ENCODE results near the gene PVALB.

PVALB gene

GRCh38 chr22:36860821-36861659 is 44.2 kb upstream of the PVALB start, which contains the start of gene NCF4:
NCF4 (plus strand) TSS chr22:36861006; CDS start chr22:36861172, 166 bp downstream.
- no peak for TF ChIP-seq CTCF (IDR thresholded peaks at IDR 0.05; ENCODE audit: extremely low read depth, missing control alignments)
- DNase-seq (ENCODE audit: low spot score) = peak; percentile 86

GRCh38 chr22:36860438-36860820 is 43.6 kb upstream of the PVALB start:
- TF ChIP-seq CTCF (IDR thresholded peaks at IDR 0.05; ENCODE audit: extremely low read depth, missing control alignments) = no peak
- DNase-seq (ENCODE audit: low spot score) = no peak

- no peak for TF ChIP-seq CTCF (IDR thresholded peaks at IDR 0.05; ENCODE audit: extremely low read depth, missing control alignments)
- DNase-seq (ENCODE audit: low spot score) = no peak
Measured at GRCh38 chr22:36860017-36860416, 43.2 kb upstream of the PVALB start.

GRCh38 chr22:36858966-36859365 is 42.1 kb upstream of the PVALB start:
- no peak for TF ChIP-seq CTCF (IDR thresholded peaks at IDR 0.05; ENCODE audit: extremely low read depth, missing control alignments)
- no peak for DNase-seq (ENCODE audit: low spot score)

- no peak for TF ChIP-seq CTCF (IDR thresholded peaks at IDR 0.05; ENCODE audit: extremely low read depth, missing control alignments)
- DNase-seq (ENCODE audit: low spot score) = no peak
Measured at GRCh38 chr22:36858156-36858555, 41.3 kb upstream of the PVALB start.

GRCh38 chr22:36856792-36857135 is 39.9 kb upstream of the PVALB start:
- no peak for DNase-seq (ENCODE audit: low spot score)
- no peak for TF ChIP-seq CTCF (IDR thresholded peaks at IDR 0.05; ENCODE audit: extremely low read depth, missing control alignments)

- TF ChIP-seq CTCF (IDR thresholded peaks at IDR 0.05; ENCODE audit: extremely low read depth, missing control alignments) = peak; percentile 100
Measured at GRCh38 chr22:36856121-36856791, 39.4 kb upstream of the PVALB start.

More at GRCh38 chr22:36856121-36856791, 39.4 kb upstream of the PVALB start:
- DNase-seq (ENCODE audit: low spot score) = peak; percentile 75
